Type B pancreatic cell (in vitro differentiated cells): ENCODE results near the gene NUP160. TPM values are rescaled to one million over a fixed set of nuclear protein-coding genes. Genes with fewer than 3 reads are reported as not detected.

Experiments
- DNase-seq: peaks from one replicate; pipeline ENCODE4 v3.0.0; 2021; ENCODE audit warnings: mixed read lengths; ENCODE audit not compliant: unreplicated experiment; ENCODE audit errors: extremely low spot score
- H3K27ac Mint-ChIP-seq: 2 replicates; pipeline ENCODE4 v1.8.0; 2021; ENCODE audit warnings: mild to moderate bottlenecking, mixed read lengths
- H3K27me3 Mint-ChIP-seq: 2 replicates; pipeline ENCODE4 v1.8.0; 2021; ENCODE audit warnings: mixed read lengths
- H3K36me3 Mint-ChIP-seq: 2 replicates; pipeline ENCODE4 v1.8.0; 2021; ENCODE audit warnings: mixed read lengths
- H3K4me1 Mint-ChIP-seq: one replicate; pipeline ENCODE4 v1.8.0; 2021; ENCODE audit warnings: mixed read lengths; ENCODE audit not compliant: unreplicated experiment
- H3K4me3 Mint-ChIP-seq: 2 replicates; pipeline ENCODE4 v1.8.0; 2021; ENCODE audit warnings: mild to moderate bottlenecking, mixed read lengths
- H3K9me3 Mint-ChIP-seq: 2 replicates; pipeline ENCODE4 v1.8.0; 2021; ENCODE audit warnings: mixed read lengths
- total RNA-seq: library from RNA; stranded (reverse); gene quantifications from 2 replicates; pipeline ENCODE4 v1.2.1, GENCODE V29; 2021; ENCODE audit warnings: low replicate concordance
- TF ChIP-seq, protein P1 (sequence below): fragments of 200-600 bp; sonication (generic); conservative IDR thresholded peaks from 2 replicates; pipeline ENCODE4 v1.5.0; 2021; ENCODE audit warnings: antibody characterized with exemption, mild to moderate bottlenecking

Gene NUP160
- total RNA-seq, 1 donor from 2014 or later: 69.9 TPM

DNA sequence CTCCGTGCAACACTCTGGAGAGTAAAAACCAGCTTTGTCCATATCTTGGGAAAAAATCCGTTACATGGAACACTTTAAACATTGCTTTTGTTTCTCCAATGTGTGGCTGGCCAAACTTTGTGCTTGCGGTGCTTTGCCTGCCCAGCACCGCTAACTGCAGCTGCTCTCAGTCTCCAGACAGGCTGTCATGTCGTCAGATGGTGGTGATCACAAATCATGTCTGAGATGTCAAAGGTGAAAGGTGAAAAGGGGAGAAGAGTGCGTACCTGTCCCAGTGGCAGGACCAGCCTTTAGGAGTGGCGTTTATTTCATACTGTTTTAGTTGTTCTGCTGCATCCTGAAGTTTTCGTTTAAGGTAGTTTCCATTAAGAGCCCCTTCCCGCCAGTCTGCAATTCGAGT lies 115.9 kb downstream of the NUP160 start:
- no peaks in the 10 kb centered on the region for H3K27me3 Mint-ChIP-seq
- H3K4me3 Mint-ChIP-seq: no peak overlapping the region
- H3K27ac Mint-ChIP-seq: peak overlapping the region; percentile 10

DNA sequence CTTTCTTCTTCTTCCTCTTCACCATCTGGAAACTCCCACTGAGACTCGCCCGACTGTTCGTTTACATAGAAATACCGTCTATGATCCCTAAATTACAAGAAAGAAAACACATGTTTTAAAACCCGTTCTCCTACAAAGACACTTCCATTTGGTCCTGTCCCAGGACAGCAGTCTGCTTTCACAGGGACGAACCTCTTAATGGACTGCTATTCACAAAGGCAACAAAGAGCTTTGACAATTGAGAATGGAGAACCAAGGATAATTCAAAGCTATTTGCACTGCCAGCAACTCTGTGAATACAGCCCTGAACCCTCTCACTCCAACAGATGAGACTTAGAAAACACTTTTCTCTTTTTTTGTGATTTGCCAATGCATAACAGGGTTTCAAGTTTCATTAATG lies 116.7 kb downstream of the NUP160 start:
- H3K4me3 Mint-ChIP-seq: no peak overlapping the region
- H3K36me3 Mint-ChIP-seq: peaks cover 30% of the 10 kb centered on the region
- DNase-seq: no peak
- H3K4me1 Mint-ChIP-seq: peaks cover 7% of the 10 kb centered on the region
- TF ChIP-seq, protein P1, sequence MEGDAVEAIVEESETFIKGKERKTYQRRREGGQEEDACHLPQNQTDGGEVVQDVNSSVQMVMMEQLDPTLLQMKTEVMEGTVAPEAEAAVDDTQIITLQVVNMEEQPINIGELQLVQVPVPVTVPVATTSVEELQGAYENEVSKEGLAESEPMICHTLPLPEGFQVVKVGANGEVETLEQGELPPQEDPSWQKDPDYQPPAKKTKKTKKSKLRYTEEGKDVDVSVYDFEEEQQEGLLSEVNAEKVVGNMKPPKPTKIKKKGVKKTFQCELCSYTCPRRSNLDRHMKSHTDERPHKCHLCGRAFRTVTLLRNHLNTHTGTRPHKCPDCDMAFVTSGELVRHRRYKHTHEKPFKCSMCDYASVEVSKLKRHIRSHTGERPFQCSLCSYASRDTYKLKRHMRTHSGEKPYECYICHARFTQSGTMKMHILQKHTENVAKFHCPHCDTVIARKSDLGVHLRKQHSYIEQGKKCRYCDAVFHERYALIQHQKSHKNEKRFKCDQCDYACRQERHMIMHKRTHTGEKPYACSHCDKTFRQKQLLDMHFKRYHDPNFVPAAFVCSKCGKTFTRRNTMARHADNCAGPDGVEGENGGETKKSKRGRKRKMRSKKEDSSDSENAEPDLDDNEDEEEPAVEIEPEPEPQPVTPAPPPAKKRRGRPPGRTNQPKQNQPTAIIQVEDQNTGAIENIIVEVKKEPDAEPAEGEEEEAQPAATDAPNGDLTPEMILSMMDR: no peak
- no peaks in the 10 kb centered on the region for H3K9me3 Mint-ChIP-seq
- peak overlapping the region; percentile 35 for H3K27ac Mint-ChIP-seq
- H3K27me3 Mint-ChIP-seq: no peaks in the 10 kb centered on the region

More for the DNA sequence above, 115.9 kb downstream of the NUP160 start:
- no peaks in the 10 kb centered on the region for H3K9me3 Mint-ChIP-seq
- H3K36me3 Mint-ChIP-seq: peaks cover 34% of the 10 kb centered on the region
- H3K4me1 Mint-ChIP-seq: peaks cover 7% of the 10 kb centered on the region
- TF ChIP-seq, protein P1: no peak
- DNase-seq: no peak

Other genes starting within 250 kb of the NUP160 start
- gene MTCH2, start 205.8 kb downstream of the NUP160 start, total RNA-seq: 96.1 and 134 TPM in 2 replicates
- 5.8 and 5.9 TPM in 2 replicates for gene AGBL2, start 133.0 kb downstream of the NUP160 start, total RNA-seq
- gene FNBP4, start 81.0 kb downstream of the NUP160 start, total RNA-seq: 93.4 and 120 TPM in 2 replicates
- 18.6 and 21.6 TPM in 2 replicates for gene PTPRJ, start 132.2 kb upstream of the NUP160 start, total RNA-seq